COLO829 (cell line): ENCODE data around the gene NTN1.

Experiments
- DNase-seq: peaks from one replicate; pipeline ENCODE4 v3.0.0; 2012; ENCODE audit warnings: low spot score

Gene NTN1

DNA sequence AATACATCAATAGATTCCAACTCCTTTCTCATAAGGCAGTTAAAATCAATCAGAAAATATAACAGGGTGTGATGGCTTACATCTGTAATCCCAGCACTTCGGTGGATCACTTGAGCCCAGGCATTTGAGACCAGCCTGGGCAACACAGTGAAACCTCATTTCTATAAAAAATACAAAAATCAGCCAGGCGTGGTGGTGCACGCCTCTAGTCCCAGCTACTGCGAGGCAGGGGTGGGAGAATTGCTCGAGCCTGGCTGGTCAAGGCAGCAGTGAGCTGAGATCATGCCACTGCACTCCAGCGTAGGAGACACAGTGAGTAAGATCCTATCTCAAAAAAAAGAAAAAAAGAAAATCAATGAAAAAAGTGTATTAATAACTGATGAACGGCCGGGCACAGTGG, 258.6 kb downstream of the NTN1 start:
- DNase-seq = no peak

DNA sequence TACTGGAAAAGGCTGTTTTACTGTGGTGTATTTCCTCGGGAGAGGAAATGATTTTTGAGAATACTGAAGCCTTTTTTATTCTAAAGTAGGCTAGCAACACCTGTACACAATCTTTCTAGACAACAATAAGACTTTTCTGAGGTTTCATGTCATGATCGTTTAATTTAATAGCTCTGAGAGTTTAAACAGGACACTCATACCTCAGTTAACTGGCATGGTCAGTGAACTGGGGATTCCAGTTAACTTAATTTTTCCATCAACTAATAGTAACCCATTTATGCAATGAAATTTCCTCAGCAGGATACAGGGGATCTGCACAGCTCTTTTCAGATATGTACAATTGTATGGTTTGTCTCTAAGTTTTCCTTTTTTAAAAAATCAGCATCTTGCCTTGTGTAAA, 262.6 kb downstream of the NTN1 start:
- no peak for DNase-seq

DNA sequence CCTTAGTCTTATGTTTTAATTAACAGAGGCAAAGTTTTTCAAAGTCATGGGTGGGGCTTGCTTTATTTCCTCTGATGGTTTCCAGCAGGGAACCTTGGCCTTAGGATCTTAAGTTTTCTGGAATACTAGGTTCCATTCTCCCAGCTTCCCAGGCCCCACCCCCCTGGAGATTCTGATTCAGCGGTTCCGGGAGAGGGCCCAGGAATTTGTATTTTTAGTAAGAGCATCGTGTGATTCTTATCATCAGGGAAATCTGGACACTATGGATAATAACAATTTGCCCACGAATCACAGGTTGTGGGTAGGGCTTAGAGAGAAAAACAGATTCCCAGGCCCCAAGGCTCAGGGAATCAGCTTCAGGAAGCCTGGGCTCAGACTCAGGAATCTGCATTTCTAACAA, 263.6 kb downstream of the NTN1 start:
- no peak for DNase-seq

DNA sequence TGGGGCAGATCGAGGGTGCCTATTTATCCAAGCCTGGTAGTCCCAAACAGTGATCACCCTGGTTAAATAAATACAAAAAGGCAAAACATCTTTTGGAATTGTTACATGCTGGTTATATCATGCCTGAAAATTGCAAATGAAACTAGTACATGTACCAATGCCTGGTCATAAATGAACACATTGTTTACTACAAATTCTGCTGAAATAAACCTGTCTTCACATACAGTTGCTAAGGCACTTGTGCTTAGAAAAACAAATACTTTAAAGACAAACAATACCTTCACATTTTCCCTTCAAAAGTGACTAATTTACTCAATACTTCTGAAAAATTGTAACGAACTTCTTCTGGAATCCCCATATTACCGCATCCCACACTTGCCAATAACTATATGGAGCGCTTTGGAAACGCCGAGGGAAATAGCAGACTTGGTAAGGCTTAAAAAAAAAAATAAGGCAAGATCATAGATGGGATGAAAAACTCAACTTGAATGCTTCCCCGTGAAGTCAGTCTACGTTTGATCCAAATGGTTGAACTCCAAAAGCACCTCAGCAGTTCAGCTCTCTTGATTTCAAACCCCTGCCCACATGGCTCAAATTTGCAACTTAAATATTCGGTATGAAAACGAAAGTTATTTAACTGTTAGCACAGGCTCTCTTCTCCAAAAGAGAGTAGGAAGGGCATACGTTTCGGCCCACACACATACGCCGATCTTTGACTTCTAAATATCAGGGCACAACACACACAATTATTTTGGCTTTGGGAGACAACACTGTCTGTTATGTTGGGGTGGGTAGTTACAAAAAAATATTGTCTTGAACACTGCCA, 264.5 kb downstream of the NTN1 start:
- DNase-seq = no peak

DNA sequence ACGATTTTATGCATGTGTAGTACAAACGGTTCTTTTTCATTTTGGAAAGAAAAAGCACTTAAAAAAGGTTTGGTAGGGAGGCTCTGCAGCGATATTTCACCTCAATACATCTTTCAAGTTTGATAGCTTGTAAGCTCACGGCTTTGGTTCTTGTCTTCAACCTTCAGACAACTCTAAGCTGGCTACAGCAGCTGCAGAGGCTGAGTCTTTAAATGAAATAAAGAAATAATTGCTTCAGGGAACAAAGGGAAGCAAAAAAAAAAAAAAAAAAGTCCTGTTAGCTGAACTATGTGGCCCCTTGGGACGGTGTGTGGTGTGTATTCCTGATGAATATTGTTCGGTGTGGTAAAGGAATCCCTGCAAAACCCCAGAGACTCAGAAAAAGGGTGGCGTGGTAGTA, 265.1 kb downstream of the NTN1 start:
- no peak for DNase-seq

DNA sequence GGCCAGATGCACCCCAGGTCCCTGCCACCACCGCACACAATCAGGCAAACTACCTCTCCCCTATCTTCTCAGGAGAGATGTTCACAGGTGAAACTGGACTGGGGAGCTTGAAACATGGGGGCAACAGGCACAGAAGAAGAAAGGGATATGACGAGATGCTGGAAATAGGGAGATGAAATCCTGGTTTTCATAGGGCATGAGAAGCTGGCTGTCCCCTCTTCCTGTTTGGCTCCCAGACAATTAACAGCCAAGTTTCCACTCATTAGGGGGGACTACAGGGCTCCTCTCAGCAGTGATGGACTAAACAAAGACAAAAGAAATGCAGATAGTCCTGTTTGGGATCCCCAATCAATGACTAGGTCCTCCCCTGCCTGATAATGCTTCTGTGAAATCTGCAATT, 266.0 kb downstream of the NTN1 start:
- no peak for DNase-seq

DNA sequence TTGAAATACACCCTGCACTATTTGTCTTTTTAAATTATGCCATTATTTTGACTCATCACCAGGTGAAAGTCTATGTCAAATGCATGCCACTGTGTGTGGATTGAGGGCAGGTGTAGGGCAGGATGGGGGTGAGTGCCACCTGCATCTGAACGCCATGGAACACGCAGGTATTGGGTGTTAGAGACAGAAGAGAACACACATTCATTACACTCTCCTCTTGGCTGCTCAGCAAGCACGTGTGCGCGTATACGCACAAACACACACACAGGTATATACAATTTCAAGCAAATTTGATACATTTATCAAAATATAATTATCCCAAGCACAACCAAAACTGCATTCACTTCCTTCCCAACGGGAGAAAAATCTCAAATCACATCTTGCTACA, 268.9 kb downstream of the NTN1 start:
- DNase-seq = no peak

GRCh38 chr17:9291912-9292560, 270.7 kb downstream of the NTN1 start:
- peak; percentile 33 for DNase-seq

DNA sequence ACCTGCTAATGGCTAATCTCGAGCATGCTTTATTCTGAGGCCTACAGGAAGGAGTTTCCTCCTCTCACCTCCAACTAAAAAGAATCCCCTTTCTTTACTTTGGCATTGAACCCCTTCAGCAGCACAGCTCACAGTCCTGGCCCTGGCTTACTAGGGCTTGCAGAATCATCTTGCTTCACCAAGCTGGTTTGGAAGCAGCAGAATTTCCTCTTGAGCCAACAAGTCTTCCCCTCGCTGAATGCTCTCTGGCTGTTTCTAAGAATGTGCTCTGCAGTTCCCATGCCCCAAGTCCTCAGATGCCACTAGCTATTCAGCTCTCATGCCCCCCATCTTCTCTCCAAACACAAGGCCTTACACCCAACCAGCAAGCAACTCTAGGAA, 271.2 kb downstream of the NTN1 start:
- DNase-seq = no peak
